Epidermal melanocyte (primary cell): ENCODE results near the gene REPIN1.

Experiments
- DNase-seq: peaks from one replicate; pipeline ENCODE4 v3.0.0; 2011; ENCODE audit warnings: low spot score; ENCODE audit not compliant: insufficient read length

REPIN1 gene

DNA sequence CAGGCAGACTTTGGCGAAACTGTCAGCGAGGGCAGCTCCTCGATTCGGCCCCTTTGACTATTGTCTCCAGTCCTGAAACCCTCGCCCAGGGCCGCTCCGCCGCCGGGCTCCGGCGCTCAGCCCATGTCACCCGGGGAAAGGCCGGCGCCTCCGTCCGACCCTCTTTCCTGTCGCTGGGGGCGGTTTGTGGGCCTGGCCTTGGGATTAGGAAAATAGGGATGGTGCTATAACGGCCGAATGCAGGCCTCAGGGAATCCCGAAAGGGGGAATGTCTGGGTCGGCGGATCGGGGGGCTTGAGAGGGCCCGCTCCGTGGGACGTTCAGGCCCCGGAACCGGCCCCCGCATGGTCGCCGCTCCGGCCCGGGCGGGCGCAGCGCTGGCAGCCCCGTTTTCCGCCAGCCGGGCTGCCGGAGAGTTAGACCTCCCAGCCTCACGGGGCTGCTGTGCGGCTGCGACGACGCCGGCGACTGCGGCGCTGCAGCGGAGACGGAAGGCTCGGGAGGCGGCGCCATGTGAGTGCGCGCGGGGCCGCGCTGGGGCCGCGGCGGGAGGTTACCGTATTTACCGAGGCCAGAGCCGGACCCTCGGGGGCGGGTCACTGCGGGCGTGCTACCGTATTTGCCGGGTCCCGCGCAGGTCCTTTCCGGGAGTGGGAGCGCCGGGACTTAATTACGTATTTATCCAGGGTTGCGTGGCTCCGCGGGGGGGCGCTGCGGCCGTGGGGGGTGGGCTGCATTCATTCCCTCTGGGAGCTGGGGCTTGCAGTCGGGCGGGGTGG is 36.4 kb downstream of the REPIN1 start:
- DNase-seq: peak; percentile 97

DNA sequence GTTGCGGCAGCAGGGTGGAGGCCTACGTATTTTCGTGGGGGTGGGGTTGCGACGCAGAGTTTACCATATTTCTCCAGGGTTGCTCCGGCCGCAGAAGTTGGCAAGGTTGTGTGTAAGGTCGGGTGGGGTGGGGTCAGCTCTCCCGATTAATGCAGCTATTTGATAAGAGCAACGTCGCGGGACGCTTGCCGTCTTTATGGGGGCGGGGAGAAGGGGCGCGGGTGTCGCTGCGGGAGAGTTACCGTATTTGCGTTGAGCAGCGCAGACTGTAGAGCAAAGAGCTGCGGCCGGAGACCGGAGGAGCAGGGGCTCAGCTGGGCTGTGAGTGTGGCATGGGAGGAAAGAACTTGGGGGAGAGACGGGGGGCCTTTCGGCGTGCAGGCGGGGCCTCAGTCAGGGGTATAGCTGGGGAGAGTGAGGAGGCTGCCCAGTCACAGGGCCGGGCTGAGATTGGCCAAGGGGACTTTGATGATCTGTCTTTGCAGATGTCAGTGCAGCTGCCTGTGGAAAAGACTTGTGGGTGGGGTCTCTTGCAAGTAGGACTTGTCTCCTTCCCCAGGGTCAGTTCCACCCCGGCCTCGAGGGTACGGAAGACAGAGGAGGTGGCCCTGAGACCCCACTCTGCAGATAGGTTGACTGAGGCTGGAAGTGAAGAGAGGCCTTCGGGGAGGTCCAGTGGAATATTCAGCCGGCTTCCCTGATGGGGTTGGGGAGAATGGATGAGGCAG is 37.1 kb downstream of the REPIN1 start:
- DNase-seq: peak; percentile 63

DNA sequence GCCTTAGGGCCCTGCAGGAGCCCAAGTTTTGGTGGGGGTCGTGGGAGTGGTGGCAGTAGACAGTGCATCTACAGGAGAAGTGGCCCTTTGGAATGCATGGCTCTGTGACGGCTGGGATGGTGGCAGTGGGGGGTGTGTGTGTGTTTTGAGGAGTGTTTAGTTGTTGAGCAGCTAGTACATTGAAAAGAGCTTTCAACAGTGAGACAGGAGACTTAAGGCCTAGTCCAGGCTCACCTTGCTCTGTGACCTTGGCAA is 37.6 kb downstream of the REPIN1 start:
- DNase-seq: no peak

DNA sequence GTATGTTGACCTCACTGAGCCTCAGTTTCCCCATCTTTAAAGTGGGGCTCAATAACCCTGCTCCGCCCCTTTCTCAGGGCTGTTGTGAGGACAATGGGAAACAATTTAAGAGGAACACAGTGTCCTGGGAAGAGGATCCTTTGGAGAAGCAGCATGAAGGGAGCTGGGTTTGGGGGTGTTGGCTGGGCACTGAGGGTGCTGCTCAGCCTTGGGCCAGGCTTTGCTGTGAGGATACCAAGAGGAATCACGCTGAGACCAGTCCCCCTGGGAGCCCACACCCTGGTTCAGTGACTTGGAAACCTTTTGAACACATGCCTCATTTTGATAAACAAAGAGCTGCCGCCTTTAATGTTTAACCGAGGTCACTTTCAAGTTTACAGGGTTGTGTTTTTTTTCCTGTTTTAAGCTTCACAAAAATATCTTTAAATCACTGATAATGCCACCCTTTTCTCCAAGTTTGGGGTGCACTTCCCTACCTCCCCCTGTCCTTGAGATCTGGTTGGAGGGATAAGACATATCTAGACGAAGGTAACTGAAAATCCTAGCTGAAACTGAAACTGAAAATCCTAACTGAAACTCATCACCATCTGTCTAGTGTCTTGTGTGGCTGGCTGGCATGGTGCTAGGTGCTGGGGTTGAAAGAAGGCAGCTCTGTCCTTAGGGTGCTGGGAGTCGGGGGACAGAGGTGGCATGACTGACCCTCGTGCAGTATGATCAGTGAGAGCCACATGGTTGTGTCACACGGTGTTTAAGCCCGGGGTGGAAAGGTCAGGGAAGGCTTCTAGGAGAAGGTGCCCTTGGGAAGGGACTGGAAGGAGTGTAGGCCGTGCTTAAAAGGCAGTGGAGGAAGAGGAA is 38.2 kb downstream of the REPIN1 start:
- no peak for DNase-seq

DNA sequence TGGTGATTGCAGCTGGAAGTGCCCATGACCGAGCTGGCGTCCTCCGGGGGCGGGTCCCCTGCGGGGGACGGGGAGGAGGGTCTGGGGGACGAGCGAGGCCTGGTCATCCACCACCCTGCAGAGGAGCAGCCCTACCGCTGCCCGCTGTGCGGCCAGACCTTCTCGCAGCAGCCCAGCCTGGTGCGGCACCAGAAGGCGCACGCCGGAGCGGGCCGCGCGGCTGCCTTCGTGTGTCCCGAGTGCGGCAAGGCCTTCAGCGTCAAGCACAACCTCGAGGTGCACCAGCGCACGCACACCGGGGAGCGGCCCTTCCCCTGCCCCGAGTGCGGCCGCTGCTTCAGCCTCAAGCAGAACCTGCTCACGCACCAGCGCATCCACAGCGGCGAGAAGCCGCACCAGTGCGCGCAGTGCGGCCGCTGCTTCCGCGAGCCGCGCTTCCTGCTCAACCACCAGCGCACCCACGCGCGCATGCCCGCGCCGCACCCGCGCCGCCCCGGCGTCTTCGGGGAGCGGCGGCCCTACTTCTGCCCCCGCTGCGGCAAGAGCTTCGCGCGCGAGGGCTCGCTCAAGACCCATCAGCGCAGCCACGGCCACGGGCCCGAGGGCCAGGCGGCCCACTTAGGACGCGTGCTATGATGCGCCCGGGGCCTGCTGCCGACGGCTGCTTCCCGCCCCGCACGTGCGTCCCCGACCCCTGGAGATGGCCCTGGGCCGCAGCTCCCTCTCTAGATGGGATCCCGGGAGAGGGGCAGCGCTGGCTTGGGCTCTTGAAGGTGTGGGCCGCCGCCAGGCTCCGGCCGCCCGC is 39.2 kb downstream of the REPIN1 start:
- no peak for DNase-seq

DNA sequence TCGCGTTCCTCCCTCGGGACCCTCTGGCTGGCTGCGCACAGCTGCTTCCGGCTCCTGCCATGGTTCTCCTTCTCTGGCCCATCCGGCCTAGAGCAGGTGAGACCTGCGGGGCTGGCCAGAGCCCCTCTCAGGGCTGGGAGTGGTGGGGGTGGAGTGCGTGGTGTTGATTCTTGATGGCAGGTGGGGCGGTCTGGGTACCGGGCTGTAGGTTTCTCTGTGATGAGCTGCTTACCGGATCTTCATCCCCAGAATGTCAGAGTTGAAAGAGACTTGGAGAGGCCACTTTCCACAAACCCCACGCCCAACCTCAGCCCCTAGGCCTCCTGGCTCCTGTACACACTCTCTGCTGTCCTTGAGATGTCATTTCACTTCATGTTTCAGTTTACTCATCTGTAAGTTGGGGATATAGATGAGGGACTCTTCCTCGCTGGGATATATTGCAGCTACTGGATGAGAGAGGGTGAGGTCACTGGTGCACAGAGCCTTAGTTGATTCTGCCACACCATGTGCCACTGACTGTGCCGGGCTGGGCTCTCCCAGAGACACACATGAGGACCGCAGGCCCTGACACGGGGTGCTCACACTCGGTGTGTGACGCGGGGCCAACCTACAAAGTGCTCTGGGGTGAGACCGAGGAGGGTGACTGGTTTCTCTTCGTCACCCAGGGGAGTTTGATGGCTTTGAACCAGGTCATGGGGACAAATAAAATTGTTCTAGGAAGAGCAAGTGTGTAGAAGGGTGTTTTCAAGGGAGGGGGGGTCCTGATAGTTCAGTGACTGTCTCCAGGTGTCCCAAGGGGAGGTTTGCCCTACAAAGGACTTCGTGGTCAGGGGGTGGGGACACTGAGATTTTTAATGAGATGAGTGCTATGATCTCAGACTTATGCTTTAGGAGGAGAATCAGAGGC is 40.0 kb downstream of the REPIN1 start:
- DNase-seq: no peak

DNA sequence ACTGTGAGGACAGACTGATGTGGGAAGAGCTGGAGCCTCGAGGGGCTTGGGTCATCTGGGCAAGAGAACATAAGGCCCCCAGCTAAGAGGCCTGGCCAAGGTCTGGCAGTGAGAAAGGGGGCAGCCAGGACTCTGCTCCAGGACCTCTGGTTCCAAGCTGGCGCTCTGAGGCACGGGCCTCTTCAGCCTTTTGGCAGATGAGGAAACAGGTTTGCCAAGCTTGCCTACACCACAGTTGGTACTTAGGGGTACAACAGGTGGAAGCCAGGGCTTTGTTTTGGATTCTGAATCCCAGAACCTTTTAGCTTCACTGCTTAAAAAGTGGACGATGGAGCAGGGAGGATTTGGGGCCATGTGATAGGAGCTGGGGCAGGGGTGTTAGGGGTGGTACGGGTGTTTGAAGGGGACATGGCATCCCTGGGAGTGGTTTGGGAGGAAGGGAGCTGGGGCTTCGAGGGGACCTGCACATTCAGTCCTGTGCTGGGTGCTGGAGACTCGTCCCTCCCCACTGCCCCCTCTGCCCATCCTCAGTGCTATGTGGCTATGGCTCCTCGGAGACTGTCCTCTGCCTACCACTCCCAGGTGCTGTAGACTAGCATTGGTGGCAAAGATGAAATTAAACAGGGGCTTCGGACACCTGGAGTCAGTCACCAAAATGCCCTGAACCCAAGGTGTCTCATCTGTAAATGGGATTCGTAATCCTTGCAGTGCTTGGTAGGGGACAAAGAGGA is 40.8 kb downstream of the REPIN1 start:
- DNase-seq: no peak

DNA sequence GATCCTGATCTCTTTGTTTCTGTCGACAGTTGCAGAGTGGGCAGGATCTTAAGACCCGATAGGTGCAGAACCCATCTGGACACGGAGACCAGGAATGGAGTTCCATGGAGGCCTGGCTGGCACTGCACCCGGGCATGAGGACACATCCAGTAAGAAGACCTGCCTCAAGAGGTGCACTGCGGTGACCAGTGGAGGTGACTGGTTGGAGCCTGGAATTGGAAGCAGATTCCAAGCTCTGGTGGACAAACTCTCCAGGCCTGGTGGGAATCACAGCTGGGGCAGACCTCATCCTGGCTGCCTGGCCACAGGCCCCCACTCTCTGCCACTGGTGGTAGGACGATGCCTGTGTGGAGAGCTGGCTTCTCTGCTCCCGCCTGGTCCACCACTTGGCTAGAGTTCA is 41.5 kb downstream of the REPIN1 start:
- no peak for DNase-seq

DNA sequence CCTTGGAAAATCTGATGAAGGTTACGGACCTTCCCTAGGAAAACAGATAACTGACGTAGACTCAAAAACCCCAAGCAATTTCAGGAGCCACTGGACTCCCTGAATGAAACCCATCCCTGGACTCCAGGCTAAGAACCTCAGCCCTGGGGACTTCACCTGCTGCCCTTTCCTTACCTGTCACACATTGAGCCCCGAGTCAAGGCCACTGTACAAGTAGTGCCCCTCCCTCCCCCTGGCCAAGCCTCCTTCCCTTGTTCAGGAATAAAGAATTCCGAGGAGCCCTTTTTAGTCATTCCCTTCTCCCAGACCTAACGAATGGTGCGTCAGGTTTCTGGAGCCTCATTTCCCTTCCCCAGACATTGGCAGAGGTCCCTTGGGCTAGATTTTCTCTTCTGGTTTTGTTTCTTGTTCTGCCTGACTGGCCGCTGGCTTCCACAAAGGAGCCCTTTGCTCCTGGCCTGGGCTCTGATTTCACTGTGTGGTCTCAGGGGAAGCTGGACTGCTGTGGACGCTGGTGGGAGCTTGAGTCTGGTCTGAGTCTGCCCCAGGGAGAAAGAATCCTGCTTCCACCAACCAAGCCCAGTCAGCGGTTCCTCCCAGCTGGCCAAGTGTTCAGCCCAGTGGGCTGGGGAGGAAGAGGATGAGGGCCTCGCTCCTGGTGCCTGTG is 42.2 kb downstream of the REPIN1 start:
- DNase-seq: no peak

DNA sequence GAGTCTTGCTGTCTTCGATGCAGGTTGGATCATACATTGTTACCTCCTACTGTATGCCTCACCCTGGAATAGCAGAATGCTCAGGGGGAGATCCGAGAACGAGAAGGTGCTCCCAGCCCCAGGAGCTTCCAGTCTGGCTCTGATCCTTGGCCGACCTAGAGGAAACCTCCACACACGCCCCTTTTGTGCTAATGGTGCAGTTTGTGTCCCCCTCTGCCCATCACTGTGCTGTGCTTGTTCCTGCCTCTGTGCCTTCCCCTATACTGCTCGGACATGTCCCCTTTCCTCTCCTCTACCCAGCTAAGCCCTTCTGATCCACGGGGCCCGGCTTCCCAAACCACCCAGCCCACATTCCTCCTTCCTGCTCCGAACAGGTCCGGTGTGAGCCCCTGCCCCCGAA is 43.0 kb downstream of the REPIN1 start:
- no peak for DNase-seq

DNA sequence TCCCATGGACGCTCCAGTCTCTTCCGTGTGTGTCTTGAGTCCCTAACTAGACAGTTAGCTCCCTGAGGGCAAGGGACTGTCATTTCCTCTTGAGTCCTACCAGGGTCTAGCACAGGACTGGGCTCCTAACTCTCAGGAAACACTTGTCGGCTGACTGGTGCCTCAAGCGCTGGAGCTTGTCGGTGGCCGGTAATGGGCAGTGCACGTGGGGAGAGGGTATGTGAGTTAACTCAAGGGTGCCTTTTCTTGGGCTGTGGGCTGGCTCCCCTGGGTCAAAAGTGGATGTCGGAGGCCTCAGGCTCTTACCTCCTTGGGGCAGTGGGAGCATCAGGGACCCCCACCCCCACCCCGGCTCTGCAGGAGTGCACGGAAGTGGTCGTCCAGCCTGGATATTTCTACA is 43.4 kb downstream of the REPIN1 start:
- no peak for DNase-seq

DNA sequence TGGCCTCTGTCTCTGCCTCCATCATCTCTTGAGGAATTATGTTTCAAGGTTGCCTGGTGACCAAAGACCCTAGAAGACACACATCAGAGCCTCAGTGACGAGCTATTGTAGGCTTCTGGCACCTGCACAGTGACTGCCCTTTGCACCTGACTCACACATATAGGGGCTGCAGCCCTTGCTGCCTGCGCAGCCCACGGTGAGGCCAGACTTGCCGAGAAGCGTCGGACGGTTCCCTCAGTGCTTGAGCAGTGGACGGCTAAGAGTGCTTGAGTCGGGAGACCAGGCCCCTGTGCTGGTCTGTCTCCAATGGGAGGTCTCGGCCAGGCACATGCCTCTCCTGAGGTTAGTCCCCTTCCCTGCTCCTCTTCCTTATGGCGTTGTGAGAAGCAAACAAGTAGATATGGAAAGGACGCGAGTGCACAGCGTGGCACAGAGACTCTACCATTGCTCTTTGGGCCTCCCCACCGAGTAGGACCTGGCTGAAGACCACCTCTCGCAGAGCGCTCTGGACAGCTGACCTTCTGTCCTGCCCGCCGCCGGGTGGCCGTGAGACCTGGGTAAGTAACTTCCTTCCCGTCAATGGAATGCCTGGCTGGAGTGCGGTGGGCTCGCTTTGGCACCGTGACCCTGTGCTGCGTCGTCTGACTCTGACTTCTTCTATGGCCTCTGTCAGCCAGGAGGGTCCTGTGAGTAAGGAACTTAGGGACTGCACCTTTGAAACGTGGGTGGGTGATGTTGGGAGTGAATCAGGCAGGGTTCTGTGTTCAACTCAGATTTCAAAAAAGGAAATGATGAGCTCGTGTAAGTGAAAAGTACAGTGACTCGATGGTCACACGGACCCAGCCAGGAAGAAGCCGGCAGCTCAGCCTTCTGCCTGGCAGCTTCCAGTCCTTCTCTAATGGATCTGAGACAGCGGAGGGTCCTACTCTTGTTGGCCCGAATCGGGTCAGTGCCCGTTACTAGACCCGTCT is 44.2 kb downstream of the REPIN1 start:
- no peak for DNase-seq

DNA sequence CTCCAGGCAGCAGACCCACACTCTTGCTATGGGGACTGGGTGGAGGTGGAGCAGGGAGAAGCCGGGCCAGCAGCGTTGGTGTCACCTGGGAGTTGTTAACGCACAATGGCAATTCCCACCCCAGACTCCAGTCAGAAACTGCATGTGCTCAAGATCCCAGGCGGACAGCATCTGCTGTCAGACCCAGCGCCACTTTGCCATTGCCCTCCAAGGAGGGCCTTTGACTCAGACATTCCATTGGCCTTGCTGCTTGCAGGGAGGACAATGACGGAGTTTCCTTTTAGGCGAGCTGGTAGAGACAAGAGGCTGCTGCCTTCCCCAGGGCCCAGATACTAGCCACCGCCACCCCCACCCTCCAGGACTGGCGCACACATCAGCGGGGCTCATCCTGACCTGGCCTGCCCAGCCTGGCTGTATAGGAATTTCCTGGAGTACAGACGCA is 45.0 kb downstream of the REPIN1 start:
- no peak for DNase-seq

DNA sequence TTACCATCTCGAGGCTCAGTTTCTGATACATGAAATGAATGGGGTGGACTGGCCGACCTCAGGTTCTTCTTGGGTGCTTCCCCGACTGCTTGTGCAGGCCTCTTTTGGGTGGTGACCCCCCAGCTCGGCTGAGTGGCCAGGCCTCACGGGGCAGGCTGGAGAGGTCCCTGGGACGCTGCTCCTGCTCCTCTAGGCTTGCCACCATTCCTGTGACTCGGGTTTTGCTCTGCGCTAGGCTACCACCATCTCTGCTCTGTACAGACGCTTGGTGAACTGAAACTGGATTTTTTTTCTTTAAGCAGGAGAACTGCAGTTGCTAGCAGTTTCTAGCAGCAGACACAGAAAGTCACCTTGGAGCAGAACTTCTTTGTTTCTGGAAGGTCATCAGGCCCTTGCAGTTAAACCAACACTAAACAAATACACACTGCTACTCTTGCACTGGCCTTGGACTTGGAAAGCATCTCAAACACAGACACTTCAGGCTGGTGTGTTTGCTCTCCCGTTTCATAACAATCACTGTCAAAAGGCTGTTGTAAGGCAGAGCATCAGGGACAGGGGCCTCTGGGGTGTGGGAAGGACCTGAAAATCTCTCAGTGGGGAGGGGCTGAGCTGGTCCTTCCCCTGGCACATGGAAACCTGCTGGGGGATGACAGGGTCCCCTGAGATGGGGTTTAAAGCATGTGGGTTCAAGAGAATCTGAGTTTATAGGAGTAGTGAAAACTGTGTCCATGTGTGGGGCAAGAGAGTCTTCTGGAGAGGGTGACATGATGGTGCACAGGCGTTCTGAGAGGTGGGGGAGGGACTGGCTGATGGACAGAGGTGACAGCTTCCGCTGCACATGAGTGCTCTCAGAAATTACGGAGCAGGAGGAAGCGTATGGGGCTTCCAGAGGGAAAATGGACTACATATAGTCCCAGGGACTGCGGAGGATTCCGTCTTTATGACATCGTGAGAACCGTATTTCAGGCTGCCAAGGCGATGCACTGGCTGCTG is 46.8 kb downstream of the REPIN1 start:
- no peak for DNase-seq

DNA sequence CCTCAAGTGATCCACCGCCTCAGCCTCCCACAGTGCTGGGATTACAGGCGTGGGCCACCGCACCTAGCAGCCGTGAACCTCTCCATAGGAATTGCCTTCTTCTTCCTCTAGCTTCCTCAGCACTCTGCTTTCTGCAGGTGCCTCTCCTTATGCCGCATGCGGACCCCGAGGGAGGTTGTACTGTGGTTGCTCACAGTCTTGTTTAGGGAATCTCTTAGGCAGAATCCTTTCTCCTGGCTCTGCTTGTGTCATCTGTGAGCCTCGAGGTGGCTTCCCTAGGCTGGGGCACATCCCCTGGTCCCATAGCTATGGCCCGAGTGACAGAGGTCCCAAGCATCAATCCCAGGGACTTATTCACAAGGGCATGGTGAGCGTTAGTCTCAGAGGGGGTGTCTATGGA is 48.6 kb downstream of the REPIN1 start:
- DNase-seq: no peak

DNA sequence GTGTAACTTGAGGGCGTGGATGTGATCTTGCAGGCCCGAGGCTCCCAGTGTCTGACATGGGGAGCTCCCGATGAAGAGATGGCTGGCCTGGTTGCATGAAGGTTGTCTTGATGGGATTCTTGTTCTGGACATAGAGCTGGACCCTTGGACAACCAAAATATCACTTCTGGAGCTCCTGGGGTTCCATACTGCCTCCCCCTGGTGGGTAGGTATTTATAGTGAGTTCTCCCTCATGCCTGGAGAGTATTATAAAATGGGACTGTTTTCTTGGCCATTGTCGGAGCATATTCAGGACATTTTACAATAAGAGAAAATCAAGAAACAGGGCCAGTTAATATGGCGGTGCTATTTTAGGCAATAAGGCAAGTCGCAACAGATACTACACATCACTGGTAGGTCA is 49.2 kb downstream of the REPIN1 start:
- no peak for DNase-seq

DNA sequence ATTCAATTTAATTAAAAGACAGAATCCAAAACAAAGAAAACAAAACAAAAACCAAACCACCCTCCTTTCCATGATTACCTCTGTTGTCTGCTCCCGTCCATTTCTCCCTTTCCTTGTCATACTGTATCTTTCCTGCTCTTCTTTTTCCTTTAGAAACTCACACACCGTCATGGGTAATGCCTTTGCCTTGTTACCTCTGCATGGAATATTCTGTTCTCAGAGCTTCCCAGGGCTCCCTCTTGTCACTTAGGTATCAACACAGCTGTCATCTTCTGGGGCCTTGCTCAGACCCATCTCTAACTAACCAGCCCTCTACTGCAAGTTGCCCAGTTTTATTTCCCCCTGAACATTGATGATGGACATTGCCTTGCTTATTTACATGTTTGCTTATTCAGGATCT is 51.6 kb downstream of the REPIN1 start:
- no peak for DNase-seq
